Stimulated activated CD8-positive, alpha-beta memory T cell treated with anti-CD3 and anti-CD28 coated beads, Interleukin-4, amount 100 ng/mL, for 48 hours (primary cell): ENCODE measurements around the gene ZFP69B.
"Not testable (repeated sequence)": the region's sequence is repeated elsewhere in the genome, so short reads cannot be mapped to it uniquely, and the experiment has no call there.

Source experiments
- DNase-seq: peaks from one replicate; pipeline ENCODE4 v3.0.0-alpha.2; 2020

The ZFP69B gene

DNA sequence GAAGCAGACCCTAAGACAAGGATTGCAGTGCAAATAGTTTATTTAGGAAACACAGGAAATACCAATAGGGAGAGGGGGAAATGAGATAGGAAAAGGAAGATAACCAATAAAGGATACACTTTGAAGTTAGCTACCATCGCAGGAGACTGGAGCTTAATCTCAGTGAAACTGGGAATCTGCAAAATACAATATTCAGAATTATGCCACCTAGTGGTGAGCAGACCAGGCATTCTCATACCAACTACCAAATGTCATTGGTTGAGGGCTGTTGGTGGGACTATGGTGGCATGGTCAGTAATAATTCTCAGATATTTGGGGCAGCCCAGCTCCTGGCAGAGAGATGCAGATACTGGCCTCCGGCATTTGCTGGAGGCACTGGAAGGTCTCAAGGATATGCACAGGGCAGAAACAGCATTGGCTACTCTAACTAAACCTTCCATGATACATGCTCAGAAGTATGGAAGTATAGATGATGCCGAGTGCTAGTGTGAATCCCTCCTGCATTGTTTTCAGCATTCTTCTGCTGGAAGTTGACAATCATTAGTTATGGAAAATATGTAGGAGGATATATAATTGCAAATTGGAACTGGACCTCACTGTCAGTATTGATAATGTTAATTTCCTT lies 11.8 kb upstream of the ZFP69B start:
- peak; percentile 27 for DNase-seq

DNA sequence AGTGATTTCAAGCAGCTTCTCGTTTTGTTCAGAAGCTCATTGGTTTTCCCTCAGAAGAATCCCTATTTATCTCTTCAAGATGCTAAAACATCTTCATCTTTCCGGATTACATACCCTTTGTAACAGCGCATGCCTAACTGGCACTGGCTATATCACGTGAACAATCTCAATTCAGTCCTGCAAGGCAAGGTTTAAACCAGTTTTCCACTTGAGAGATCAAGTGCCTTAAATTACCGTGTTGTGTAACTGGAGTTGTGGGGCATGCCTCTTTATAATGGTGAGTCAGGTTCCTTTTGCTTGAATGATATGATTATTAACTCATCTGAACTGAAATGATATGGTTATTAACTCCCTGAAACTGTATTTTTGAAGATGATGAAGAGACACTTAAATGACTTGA lies 11.0 kb upstream of the ZFP69B start:
- DNase-seq = no peak

DNA sequence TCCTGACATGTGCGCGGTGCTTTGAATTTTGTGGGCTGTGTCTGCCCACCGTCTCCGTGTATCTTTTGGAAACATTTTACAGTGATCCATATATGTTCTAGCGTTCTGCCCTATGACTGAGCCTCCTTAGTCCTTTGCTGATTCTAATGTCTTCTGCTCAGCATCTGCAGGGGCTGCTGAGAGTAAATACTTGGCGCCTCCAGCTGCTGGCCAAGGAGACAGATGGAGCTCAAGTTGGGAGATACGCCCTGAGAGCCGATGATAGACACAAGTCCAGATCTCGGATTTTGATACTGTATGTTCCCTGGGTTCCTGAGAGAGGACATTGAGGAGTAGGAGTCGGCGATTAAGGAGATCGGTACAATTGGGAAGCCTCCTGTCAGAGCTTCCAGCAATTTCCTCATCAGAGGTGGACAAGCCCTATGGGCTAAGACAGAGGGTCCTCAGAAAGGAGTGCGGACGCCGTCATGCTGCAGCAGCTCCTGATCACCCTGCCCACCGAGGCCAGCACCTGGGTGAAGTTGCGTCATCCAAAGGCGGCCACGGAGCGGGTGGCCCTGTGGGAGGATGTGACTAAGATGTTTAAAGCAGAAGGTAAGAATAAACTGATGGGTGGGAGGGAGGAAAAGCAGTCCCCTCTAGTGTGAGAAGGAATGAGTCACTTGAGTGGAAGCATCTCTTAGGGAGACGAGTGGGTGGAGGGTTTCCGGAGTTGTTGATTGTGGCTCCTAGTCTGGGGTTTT lies 390 bp downstream of the ZFP69B start:
- DNase-seq = peak; percentile 88

DNA sequence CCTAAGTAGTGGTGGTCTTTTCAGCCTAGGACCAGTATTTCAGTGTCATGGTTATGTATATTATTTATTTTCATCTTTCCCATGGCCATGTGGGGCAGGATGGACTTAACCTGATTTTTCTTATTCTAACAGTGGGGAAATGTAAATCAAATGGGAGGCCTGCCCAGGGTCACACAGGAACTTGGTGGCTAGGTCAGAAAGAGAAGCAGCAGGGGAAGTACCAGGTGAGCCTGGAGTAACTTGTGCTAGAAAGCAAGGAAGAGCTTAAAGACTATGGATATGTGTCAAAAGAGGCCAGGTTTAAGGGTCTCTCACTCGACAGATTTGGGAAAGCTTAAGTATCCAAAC lies 936 bp downstream of the ZFP69B start:
- no peak for DNase-seq

- DNase-seq = no peak
Measured at GRCh38 chr1:40454873-40455272, 4.6 kb downstream of the ZFP69B start.

DNA sequence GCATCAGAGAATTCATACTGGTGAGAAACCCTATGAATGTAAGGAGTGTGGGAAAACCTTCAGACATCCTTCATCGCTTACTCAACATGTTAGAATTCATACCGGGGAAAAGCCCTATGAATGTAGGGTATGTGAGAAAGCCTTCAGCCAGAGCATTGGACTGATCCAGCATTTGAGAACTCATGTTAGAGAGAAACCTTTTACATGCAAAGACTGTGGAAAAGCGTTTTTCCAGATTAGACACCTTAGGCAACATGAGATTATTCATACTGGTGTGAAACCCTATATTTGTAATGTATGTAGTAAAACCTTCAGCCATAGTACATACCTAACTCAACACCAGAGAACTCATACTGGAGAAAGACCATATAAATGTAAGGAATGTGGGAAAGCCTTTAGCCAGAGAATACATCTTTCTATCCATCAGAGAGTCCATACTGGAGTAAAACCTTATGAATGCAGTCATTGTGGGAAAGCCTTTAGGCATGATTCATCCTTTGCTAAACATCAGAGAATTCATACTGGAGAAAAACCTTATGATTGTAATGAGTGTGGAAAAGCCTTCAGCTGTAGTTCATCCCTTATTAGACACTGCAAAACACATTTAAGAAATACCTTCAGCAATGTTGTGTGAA lies 12.8 kb downstream of the ZFP69B start:
- no peak for DNase-seq

DNA sequence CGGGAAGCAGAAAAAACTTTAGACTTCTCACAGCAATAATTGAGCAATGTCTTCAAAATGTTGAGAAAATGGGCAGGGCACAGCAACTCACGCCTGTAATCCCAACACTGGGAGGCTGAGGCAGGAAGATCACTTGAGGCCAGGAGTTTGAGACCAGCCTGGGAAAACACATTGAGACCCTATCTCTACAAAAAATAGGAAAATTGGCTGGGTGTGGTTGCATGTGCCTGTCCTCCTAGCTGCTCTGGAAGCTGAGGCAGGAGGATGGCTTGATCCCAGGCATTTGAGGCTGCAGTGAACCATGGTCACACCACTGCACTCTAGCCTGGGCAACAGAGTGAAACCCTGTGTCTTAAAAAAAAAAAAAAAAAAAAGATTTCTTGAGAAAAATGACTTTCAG lies 19.1 kb downstream of the ZFP69B start:
- no peak for DNase-seq

GRCh38 chr1:40475268-40475667 lies 25.0 kb downstream of the ZFP69B start:
- DNase-seq = no peak

DNA sequence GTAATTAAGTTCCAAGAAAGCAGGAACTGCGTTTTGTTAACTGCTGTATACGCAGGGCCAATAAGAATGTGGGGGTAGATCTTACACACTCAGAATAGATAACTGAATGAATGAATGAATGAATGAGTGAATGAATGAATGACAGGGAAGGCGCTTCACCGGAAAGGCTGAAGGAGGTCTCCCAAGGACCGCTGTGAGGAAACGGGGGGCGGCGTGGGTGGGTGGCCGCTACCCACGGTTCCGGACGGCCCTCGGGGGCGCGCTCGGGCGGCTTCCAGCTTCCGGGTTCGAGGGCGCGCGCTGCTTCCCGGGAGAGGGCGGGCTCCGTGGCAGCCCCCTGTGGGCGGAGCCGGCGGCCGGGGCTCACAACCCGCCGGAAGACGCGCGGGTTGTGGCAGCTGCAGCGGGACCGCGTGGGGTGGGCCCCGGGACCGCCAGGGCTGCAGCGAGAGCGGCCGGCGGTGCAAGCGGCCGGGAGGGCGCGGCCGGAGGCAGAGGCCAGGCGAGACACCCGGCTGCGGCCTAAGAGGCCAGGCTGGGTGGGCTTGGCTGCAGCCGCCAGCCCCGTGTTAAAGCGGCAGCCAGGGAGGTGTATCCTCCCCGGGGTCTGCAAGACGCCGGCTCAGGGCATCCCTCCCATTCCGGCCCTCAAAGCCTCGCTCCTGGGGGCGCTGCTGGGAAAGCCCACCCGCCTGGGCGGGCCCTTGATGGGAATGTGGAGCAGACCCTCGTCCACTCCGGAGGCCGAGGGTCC lies 26.8 kb downstream of the ZFP69B start, which contains the start of gene ZFP69:
Gene ZFP69 (plus strand): TSS at position 367 of the 754 bp plus-strand sequence. CDS start 2,072 bp downstream, outside the sequence.
- peak; percentile 81 for DNase-seq

GRCh38 chr1:40477678-40478053 lies 27.4 kb downstream of the ZFP69B start:
- DNase-seq = peak; percentile 47

DNA sequence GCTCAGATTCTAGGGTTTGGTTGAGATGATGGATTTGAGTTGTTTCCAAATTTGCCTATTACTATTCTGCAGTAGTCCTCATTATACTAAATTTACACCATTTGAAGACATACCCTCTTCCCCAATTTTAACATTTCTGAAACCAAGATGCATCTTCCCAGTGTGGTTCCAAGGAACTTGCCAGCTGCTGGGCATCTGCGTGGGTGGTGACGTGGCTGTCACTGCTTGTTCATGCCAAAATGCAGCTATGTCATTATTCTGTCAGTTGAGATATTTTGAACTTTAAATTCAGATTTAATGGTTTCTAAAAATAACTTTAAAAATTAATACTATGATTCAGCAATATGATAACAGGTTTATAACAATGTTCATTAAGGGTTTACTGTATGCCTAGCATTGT lies 28.0 kb downstream of the ZFP69B start:
- DNase-seq = no peak

- no peak for DNase-seq
Measured at GRCh38 chr1:40479156-40479555, 28.9 kb downstream of the ZFP69B start.

DNA sequence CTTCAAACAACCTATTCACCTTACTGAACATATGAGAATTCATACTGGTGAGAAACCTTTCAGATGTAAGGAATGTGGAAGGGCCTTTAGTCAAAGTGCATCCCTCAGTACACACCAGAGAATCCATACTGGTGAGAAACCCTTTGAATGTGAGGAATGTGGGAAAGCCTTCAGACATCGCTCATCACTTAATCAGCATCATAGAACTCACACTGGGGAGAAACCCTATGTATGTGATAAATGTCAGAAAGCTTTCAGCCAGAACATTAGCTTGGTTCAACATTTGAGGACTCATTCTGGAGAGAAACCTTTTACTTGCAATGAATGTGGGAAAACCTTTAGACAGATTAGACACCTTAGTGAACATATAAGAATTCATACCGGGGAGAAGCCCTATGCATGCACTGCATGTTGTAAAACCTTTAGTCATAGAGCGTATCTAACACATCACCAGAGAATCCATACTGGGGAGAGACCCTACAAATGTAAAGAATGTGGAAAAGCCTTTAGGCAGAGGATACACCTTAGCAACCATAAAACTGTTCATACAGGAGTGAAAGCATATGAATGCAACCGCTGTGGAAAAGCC lies 45.1 kb downstream of the ZFP69B start:
- DNase-seq = no peak

DNA sequence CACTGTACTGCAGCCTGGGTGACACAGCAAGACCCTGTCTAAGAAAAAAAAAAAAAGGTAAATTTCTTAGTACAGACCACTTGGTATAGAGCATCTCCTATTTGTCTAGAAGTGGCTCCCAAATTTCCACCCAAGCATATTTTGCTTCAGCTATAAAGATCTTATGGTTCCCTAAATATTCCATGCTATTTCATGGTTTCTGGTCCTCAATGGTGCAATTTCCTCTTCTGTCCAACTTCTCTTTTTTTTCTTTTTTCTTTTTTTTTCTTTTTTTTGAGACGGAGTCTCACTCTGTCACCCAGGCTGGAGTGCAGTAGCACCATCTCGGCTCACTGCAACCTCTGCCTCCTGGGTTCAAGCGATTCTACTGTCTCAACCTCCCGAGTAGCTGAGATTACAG lies 52.4 kb downstream of the ZFP69B start:
- not testable (repeated sequence) for DNase-seq

DNA sequence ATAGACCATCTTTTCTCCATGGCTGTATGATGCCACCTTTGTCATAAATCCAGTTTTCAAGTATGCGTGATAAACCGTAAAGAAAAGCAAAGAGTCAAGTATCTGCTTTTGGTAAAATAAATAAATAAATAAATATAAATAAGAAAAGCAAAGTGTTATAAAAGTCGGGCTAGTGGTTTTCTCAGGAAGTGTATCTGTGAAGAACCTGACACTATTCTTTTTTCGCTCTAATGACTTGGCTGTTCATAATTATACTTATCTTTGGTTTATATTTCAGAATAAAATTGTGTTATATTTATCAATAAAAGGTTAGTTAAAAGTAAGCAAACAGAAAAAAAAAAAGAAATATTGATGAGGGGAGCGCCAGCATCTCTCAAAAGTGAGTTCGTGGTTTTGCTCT lies 57.7 kb downstream of the ZFP69B start:
- no peak for DNase-seq

- DNase-seq = peak; percentile 90
Measured at GRCh38 chr1:40508375-40509341, 58.4 kb downstream of the ZFP69B start, which contains the start of gene EXO5. Gene EXO5 (plus strand): TSS chr1:40508767. CDS start chr1:40514545, 5,778 bp downstream.
